Measurements from ENCODE around the gene C10orf71. TPM values are rescaled to one million over a fixed set of nuclear protein-coding genes. Genes with fewer than 3 reads are reported as not detected.

The C10orf71 gene
- total and polyA plus RNA-seq, 2 experiments from 2014 or later: not detected

DNA sequence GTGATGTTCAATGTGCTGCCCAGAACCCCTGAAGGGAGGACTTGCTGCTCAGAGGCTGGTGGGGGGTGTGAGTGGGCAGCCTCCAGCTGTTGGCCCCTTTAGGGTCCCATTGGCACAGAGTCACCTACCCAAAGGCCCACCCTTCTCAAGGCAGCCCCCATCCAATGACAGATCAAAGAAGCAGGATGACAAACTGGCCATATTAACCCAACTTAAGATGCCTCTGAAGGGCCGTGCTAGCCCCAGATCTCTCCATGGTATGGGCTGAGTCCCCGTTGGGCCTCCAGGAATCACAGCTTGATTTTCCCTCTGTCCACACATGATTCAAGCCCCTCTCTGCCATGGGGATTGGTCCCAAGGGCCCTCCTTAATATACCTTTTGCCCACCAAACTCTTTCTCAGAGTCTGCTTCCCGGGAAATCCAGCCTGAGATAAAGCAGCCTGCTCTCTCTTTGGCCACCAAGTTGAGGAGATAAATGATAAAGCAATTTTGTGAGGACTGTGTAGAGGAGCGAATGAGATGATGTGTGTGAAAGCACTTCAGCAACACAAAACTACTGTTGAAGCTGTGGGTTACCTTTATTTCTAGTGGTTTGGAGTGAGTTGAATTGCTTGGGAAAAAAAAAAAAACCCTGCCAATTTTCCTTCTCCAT lies 38.2 kb upstream of the C10orf71 start:
- TF ChIP-seq CTCF (IDR thresholded peaks at IDR 0.05; ENCODE audit: poor library complexity) (no peak), EZH2 (IDR thresholded peaks at IDR 0.05; ENCODE audit: borderline replicate concordance) (no peak), EZH2phosphoT487 (IDR thresholded peaks at IDR 0.05; ENCODE audit: low read depth, severe bottlenecking, unreplicated experiment) (no peak)
- Histone ChIP-seq H3K9me2 (replicated peaks; ENCODE audit: insufficient read depth) (no peaks in the 10 kb centered on the region), H3K79me2 (no peaks in the 10 kb centered on the region), H3K27me3 (no peaks in the 10 kb centered on the region), H3K9me3 (ENCODE audit: low read depth) (no peaks in the 10 kb centered on the region), H3K27ac (no peak overlapping the region), H3K4me3 (no peak overlapping the region), H2AFZ (no peak overlapping the region), H4K20me1 (ENCODE audit: insufficient read depth, poor library complexity, severe bottlenecking) (no peaks in the 10 kb centered on the region), H3K4me2 (no peak overlapping the region), H3K36me3 (replicated peaks; ENCODE audit: insufficient read depth, low read depth) (no peaks in the 10 kb centered on the region), H3K4me1 (ENCODE audit: insufficient read depth) (no peaks in the 10 kb centered on the region)
- WGBS (ENCODE audit: low lambda C conversion rate, missing lambda C conversion rate): 84% methylated on average over 4 of the region's 4 CpGs
- DNase-seq (ENCODE audit: low spot score): no peak

GRCh38 chr10:49263591-49263990 lies 35.4 kb upstream of the C10orf71 start:
- H3K9me2 ChIP-seq (replicated peaks; ENCODE audit: insufficient read depth): no peaks in the 10 kb centered on the region
- H2AFZ ChIP-seq: no peak overlapping the region
- no peaks in the 10 kb centered on the region for H4K20me1 ChIP-seq (ENCODE audit: insufficient read depth, poor library complexity, severe bottlenecking)
- H3K4me1 ChIP-seq (ENCODE audit: insufficient read depth): no peaks in the 10 kb centered on the region
- no peak for DNase-seq (ENCODE audit: low spot score)
- no peak overlapping the region for H3K4me2 ChIP-seq
- H3K27me3 ChIP-seq: no peaks in the 10 kb centered on the region
- no peaks in the 10 kb centered on the region for H3K36me3 ChIP-seq (replicated peaks; ENCODE audit: insufficient read depth, low read depth)
- H3K9me3 ChIP-seq (ENCODE audit: low read depth): peaks cover 2% of the 10 kb centered on the region
- H3K79me2 ChIP-seq: no peaks in the 10 kb centered on the region
- H3K27ac ChIP-seq: no peak overlapping the region
- WGBS (ENCODE audit: low lambda C conversion rate, missing lambda C conversion rate): 90% methylated on average over 3 of the region's 3 CpGs
- no peak overlapping the region for H3K4me3 ChIP-seq
- TF ChIP-seq CTCF (IDR thresholded peaks at IDR 0.05; ENCODE audit: poor library complexity): no peak
- TF ChIP-seq EZH2phosphoT487 (IDR thresholded peaks at IDR 0.05; ENCODE audit: low read depth, severe bottlenecking, unreplicated experiment): no peak
- TF ChIP-seq EZH2 (IDR thresholded peaks at IDR 0.05; ENCODE audit: borderline replicate concordance): no peak

DNA sequence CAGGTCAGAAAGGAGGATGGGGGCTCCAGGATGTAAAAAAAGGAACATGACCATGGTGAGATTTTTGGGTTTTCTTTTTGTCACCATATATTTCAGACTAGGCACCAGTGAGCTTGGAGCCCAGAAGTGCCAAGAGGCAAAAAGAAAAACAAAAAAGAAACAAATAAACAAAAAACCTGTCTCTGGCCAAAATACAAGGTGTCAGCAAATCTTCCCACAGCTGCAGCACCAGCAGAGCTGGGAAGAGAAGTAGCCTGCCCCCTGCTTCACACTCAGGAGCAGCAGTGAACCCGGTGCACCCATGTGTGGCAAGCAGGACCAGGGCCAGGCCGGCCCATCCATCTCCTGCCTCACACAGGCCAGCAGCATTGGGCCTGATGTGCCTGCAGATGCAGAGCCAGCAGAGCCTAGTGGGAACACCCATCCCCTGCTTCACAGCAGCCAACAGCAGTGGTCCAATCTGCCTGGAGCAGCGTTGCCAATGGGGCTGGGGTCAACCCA lies 34.7 kb upstream of the C10orf71 start:
- Histone ChIP-seq H3K4me1 (ENCODE audit: insufficient read depth) (no peaks in the 10 kb centered on the region), H4K20me1 (ENCODE audit: insufficient read depth, poor library complexity, severe bottlenecking) (no peaks in the 10 kb centered on the region), H3K4me3 (no peak overlapping the region), H3K36me3 (replicated peaks; ENCODE audit: insufficient read depth, low read depth) (no peaks in the 10 kb centered on the region), H3K79me2 (no peaks in the 10 kb centered on the region), H3K27me3 (no peaks in the 10 kb centered on the region), H2AFZ (no peak overlapping the region), H3K9me3 (ENCODE audit: low read depth) (peaks cover 2% of the 10 kb centered on the region), H3K27ac (no peak overlapping the region), H3K4me2 (no peak overlapping the region), H3K9me2 (replicated peaks; ENCODE audit: insufficient read depth) (no peaks in the 10 kb centered on the region)
- no peak for TF ChIP-seq CTCF (IDR thresholded peaks at IDR 0.05; ENCODE audit: poor library complexity)
- TF ChIP-seq EZH2 (IDR thresholded peaks at IDR 0.05; ENCODE audit: borderline replicate concordance): no peak
- TF ChIP-seq EZH2phosphoT487 (IDR thresholded peaks at IDR 0.05; ENCODE audit: low read depth, severe bottlenecking, unreplicated experiment): no peak
- 89% methylated on average over 3 of the region's 3 CpGs for WGBS (ENCODE audit: low lambda C conversion rate, missing lambda C conversion rate)
- DNase-seq (ENCODE audit: low spot score): no peak
